Measurements from ENCODE around the gene SLC39A11.
"Not testable (repeated sequence)": the region's sequence is repeated elsewhere in the genome, so short reads cannot be mapped to it uniquely, and the experiment has no call there.

SLC39A11 gene

GRCh38 chr17:72900654-72900971 lies 191.9 kb downstream of the SLC39A11 start:
- DNase-seq: no peak

- no peak for DNase-seq
These were observed 193.8 kb downstream of the SLC39A11 start for GRCh38 chr17:72898725-72899124.

GRCh38 chr17:72896288-72896687 lies 196.2 kb downstream of the SLC39A11 start:
- DNase-seq: not testable (repeated sequence)

GRCh38 chr17:72891627-72892026 lies 200.9 kb downstream of the SLC39A11 start:
- DNase-seq: no peak

GRCh38 chr17:72890711-72891110 lies 201.8 kb downstream of the SLC39A11 start:
- DNase-seq: no peak

- no peak for DNase-seq
These were observed 204.6 kb downstream of the SLC39A11 start for GRCh38 chr17:72887917-72888316.

- DNase-seq: no peak
These were observed 205.2 kb downstream of the SLC39A11 start for GRCh38 chr17:72887322-72887721.

GRCh38 chr17:72886622-72887021 lies 205.9 kb downstream of the SLC39A11 start:
- DNase-seq: no peak

- no peak for DNase-seq
These were observed 208.4 kb downstream of the SLC39A11 start for GRCh38 chr17:72884066-72884465.

- no peak for DNase-seq
These were observed 209.1 kb downstream of the SLC39A11 start for GRCh38 chr17:72883351-72883750.

- no peak for DNase-seq
These were observed 210.1 kb downstream of the SLC39A11 start for GRCh38 chr17:72882426-72882825.

GRCh38 chr17:72879877-72880276 lies 212.6 kb downstream of the SLC39A11 start:
- no peak for DNase-seq

GRCh38 chr17:72878975-72879660 lies 213.4 kb downstream of the SLC39A11 start:
- DNase-seq: no peak

- no peak for DNase-seq
These were observed 215.1 kb downstream of the SLC39A11 start for GRCh38 chr17:72877348-72877747.

- DNase-seq: no peak
These were observed 216.1 kb downstream of the SLC39A11 start for GRCh38 chr17:72876413-72876812.

GRCh38 chr17:72875361-72875760 lies 217.1 kb downstream of the SLC39A11 start:
- no peak for DNase-seq

- DNase-seq: no peak
These were observed 220.1 kb downstream of the SLC39A11 start for GRCh38 chr17:72872396-72872795.

- no peak for DNase-seq
These were observed 222.0 kb downstream of the SLC39A11 start for GRCh38 chr17:72870367-72870985.

- no peak for DNase-seq
These were observed 222.9 kb downstream of the SLC39A11 start for GRCh38 chr17:72869630-72870029.

- no peak for DNase-seq
These were observed 226.5 kb downstream of the SLC39A11 start for GRCh38 chr17:72865954-72866353.

- no peak for DNase-seq
These were observed 228.8 kb downstream of the SLC39A11 start for GRCh38 chr17:72863526-72864211.

- DNase-seq: no peak
These were observed 230.1 kb downstream of the SLC39A11 start for GRCh38 chr17:72862276-72862999.

- DNase-seq: no peak
These were observed 230.7 kb downstream of the SLC39A11 start for GRCh38 chr17:72861811-72862210.

- DNase-seq: no peak
These were observed 231.7 kb downstream of the SLC39A11 start for GRCh38 chr17:72860778-72861177.

Data from NK-92 treated with Interleukin-12 subunit alpha and Interleukin-12 subunit beta, amount 100 ng/mL, for 24 hours (cell line).